ENCODE results near the gene NBAS. TPM values are rescaled to one million over a fixed set of nuclear protein-coding genes. Genes with fewer than 3 reads are reported as not detected.

The NBAS gene
- total and polyA plus RNA-seq, 2 of the 4 experiments (the other 2 are of a cell fraction): 22.3 to 105 TPM

- no peak overlapping the region for H3K4ac ChIP-seq (ENCODE audit: low read depth, low read length)
- no peak overlapping the region for H2BK15ac ChIP-seq (ENCODE audit: low read depth, low read length)
- peaks cover 4% of the 10 kb centered on the region; the same call in 1 of the 2 replicates for H3K36me3 ChIP-seq (ENCODE audit: control insufficient read depth, insufficient read depth, low read length)
- CTCF ChIA-PET: no interaction called here
- no peaks in the 10 kb centered on the region for H3K4me1 ChIP-seq (ENCODE audit: control insufficient read depth, insufficient read depth, low read length)
- ATAC-seq (ENCODE audit: low read depth): no peak
- POLR2A ChIA-PET (ENCODE audit: unreplicated experiment): no interaction called here
- intact Hi-C loops (cut with micrococcal nuclease): no loop called here
- H3K9me1 ChIP-seq (ENCODE audit: insufficient read depth, low read length): no peaks in the 10 kb centered on the region
- dilution Hi-C loops (cut with HindIII; ENCODE audit: low sequenced_read_pairs, unreplicated experiment): no loop called here
- no peak overlapping the region for H3K14ac ChIP-seq (replicated peaks; ENCODE audit: low read depth, low read length)
- no peak overlapping the region for H2AK9ac ChIP-seq (replicated peaks; ENCODE audit: low read depth, low read length, poor library complexity)
- no peak overlapping the region for H4K8ac ChIP-seq (ENCODE audit: low read depth in 2 of 2, low read length in 2 of 2)
- H4K20me1 ChIP-seq (ENCODE audit: insufficient read depth, low read length): no peaks in the 10 kb centered on the region
- no peak overlapping the region for H3K18ac ChIP-seq (ENCODE audit: low read depth, low read length)
- H3K4me3 ChIP-seq (ENCODE audit: insufficient read depth, low read depth, low read length): no peak overlapping the region
- H3K56ac ChIP-seq (ENCODE audit: extremely low read depth, insufficient read depth, low read length): no peak overlapping the region
- in situ Hi-C loops (cut with MboI; ENCODE audit: low sequenced_read_pairs): no loop called here
- H3K23ac ChIP-seq (ENCODE audit: low read depth, low read length): no peak overlapping the region
- H3K9ac ChIP-seq (ENCODE audit: low read depth, low read length): no peak overlapping the region
- no peaks in the 10 kb centered on the region for H3K9me3 ChIP-seq (ENCODE audit: control insufficient read depth, insufficient read depth, low read length)
- no TSS peak for BruUV-seq (replicated peaks)
- no peak overlapping the region for H2AFZ ChIP-seq (replicated peaks; ENCODE audit: low read length, poor library complexity)
- H4K91ac ChIP-seq (ENCODE audit: insufficient read depth, low read depth, low read length): no peak overlapping the region
- no peak for DNase-seq
- no CpG with 5 or more reads among the region's 1 CpG for WGBS, 2 experiments (ENCODE audit: extremely low coverage in 2 of 2, insufficient read length in 1 of 2)
- H3K4me2 ChIP-seq (ENCODE audit: low read depth, low read length): no peak overlapping the region
- TF ChIP-seq SMC3 (IDR thresholded peaks at IDR 0.05; ENCODE audit: low read depth, low read length) (no peak), NFE2L2 (IDR thresholded peaks at IDR 0.05; ENCODE audit: low read depth, low read length) (no peak), CTCF (conservative IDR thresholded peaks at IDR 0.05; ENCODE audit: low read depth, low read length) (no peak), RCOR1 (IDR thresholded peaks at IDR 0.05; ENCODE audit: insufficient replicate concordance, low read length) (no peak), RAD21 (IDR thresholded peaks at IDR 0.05; ENCODE audit: low read length) (no peak), CEBPB (IDR thresholded peaks at IDR 0.05; ENCODE audit: low read depth, low read length) (no peak), FOS (IDR thresholded peaks at IDR 0.05; ENCODE audit: low read depth, low read length) (no peak), MAFK (IDR thresholded peaks at IDR 0.05; ENCODE audit: low read depth, low read length) (no peak), ELK1 (IDR thresholded peaks at IDR 0.05; ENCODE audit: borderline replicate concordance, low read depth, low read length) (no peak), BHLHE40 (IDR thresholded peaks at IDR 0.05; ENCODE audit: low read depth, low read length) (no peak), CHD1 (IDR thresholded peaks at IDR 0.05; ENCODE audit: low read depth, low read length) (no peak), RFX5 (IDR thresholded peaks at IDR 0.05; ENCODE audit: low read depth, low read length) (no peak), USF2 (IDR thresholded peaks at IDR 0.05; ENCODE audit: low read depth, low read length) (no peak), MXI1 (IDR thresholded peaks at IDR 0.05; ENCODE audit: borderline replicate concordance, low read depth, low read length) (no peak), POLR2A (IDR thresholded peaks at IDR 0.05; ENCODE audit: low read depth, low read length) (no peak), MAZ (IDR thresholded peaks at IDR 0.05; ENCODE audit: borderline replicate concordance, low read depth, low read length) (no peak)
- H3K79me1 ChIP-seq (ENCODE audit: low read depth in 1 of 2, low read length in 2 of 2): no peaks in the 10 kb centered on the region; a peak in 1 of 4 replicates
- H3K27ac ChIP-seq (ENCODE audit: insufficient read depth, low read length): no peak overlapping the region
- H3K27me3 ChIP-seq (ENCODE audit: control insufficient read depth, insufficient read depth, low read length): no peaks in the 10 kb centered on the region
- H2AK5ac ChIP-seq (ENCODE audit: low read depth, low read length): no peak overlapping the region
- H2BK5ac ChIP-seq (ENCODE audit: low read depth, low read length, poor library complexity, severe bottlenecking): no peak overlapping the region
- H4K5ac ChIP-seq (ENCODE audit: low read depth, low read length): no peak overlapping the region
- no peak overlapping the region for H2BK20ac ChIP-seq (ENCODE audit: low read depth, low read length)
- H2BK120ac ChIP-seq (ENCODE audit: low read depth, low read length): no peak overlapping the region
These were observed 169.4 kb downstream of the NBAS start for GRCh38 chr2:15391751-15392150.

Measured in IMR-90 (cell line).